Measurements from ENCODE around the gene ACTMAP.
A peak's percentile ranks its signal among the peaks of the same experiment; 100 is the strongest.
"Not testable (repeated sequence)": the region's sequence is repeated elsewhere in the genome, so short reads cannot be mapped to it uniquely, and the experiment has no call there.

The ACTMAP gene

GRCh38 chr19:40750058-40750873, at the start of gene ACTMAP:
TSS of gene ACTMAP (minus strand) at chr19:40750477. CDS start at chr19:40749803, 674 bp downstream.
- peak; percentile 100 for DNase-seq (ENCODE audit: low spot score)

DNA sequence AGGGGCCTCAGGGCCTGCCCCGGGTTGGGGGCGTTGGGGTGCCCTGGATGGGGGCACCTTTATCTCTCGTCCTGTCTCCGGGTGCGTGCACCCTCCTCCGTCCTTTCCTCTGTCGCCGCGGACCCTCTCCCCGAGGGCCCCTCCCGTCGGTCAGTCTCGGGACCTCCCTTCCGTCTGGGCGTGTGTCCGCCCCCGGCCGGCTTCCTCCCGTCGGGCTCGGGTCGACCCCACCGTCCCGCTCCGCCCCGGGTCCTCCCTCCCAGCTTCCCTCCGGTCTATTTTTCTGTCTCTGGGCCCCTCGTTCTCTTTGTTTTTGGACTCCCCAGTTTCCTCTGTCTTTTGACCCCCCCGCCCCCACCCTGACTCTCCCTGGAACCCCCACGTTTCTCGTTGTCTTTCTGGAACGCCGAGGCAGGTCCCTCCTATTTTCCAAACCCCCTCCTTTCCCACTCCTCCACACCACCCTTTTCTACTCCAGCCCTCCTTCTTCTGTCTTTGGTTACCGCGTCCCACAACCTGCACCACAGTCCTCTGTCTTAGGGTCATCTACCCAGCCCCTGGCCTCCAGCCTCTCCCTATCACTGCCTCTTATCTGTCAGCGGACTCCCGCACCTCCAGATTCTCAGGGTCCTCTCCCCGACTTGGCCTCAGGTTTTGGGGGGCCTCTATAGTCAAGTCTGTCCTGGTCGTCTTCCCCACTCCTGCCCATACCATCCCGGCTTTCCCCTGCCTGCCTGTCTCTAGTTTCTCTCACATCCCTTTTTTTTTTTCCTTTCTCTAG, 49.5 kb upstream of the ACTMAP start:
- no peak for DNase-seq (ENCODE audit: low spot score)

GRCh38 chr19:40798683-40799557, 48.6 kb upstream of the ACTMAP start, which contains the start of gene EGLN2:
TSS of gene EGLN2 (plus strand) at chr19:40799191. CDS start at chr19:40800573, 1,382 bp downstream.
- DNase-seq (ENCODE audit: low spot score): peak; percentile 99

- peak; percentile 48 for DNase-seq (ENCODE audit: low spot score)
Observed at GRCh38 chr19:40797963-40798682, 47.8 kb upstream of the ACTMAP start.

DNA sequence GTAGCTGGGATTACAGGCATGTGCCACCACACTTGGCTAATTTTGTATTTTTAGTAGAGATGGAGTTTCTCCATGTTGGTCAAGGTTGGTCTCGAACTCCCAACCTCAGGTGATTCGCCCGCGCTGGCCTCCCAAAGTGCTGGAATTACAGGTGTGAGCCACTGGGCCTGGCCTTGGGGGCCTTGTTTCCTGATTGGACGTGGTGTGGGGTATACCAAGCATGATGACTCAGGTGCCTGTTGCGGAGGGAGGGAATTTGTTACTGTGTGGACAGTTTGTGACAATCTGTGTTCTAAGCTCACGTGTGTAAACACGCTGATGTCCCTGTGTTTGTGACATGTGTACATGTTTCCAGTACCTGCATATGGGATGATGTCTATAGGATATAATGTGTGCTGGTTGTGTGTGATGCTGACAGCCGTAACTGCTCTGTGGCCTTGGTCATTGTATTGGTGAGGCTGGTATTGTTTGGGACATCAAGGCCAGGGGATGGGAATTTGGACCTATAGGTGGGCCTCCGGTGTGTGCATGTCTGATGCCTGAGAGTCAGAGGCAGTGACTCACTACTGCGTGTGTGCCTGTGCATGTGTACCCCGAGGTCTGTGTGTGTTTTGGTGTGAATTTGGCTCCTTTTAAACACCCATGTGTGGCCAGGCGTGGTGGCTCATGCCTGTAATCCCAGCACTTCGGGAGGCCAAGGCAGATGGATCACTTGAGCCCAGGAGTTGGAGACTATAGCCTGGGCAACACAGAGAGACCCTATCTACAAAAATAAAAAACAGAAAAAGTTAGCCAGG, 47.1 kb upstream of the ACTMAP start:
- DNase-seq (ENCODE audit: low spot score): no peak

GRCh38 chr19:40791996-40792395, 41.7 kb upstream of the ACTMAP start:
- no peak for DNase-seq (ENCODE audit: low spot score)

DNA sequence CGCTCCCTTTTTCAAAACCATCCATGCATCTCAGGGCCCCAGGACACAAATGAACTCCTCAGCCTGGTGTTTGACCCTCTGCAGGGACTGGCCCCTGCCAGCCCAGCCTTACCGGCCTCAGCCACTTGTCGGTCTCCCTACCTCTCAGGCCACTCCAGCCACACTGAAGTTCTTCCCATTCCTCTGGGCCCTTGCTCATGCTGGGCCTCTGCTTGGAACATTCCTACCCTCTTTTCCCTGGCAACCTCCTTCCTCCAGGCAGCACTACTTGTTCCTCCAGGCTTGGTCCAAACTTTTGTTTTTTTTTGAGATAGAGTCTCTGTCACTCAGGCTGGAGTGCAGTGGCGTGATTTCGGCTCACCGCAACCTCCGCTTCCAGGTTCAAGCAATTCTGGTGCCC, 41.1 kb upstream of the ACTMAP start:
- DNase-seq (ENCODE audit: low spot score): no peak

GRCh38 chr19:40786060-40787037, 36.1 kb upstream of the ACTMAP start:
- no peak for DNase-seq (ENCODE audit: low spot score)

DNA sequence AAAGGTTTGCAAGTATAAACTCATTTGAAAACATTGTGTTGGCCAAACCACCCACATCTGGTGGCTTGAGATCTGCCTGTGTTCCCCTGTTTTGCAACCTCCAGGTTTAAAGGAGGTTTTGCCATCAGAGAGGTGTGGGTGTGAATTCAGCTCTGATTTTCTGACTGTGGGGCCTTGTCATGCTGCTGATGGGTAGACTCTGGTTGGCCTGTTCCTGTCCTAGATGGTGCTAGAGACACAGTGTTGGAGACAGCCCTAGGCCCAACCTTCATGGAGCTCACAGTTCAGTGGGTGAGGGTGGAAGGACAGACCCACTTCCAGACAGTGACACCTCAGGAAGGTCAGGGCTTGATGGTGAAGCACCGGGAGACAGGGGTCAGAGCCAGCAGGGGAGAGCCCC, 35.2 kb upstream of the ACTMAP start:
- no peak for DNase-seq (ENCODE audit: low spot score)

GRCh38 chr19:40784146-40784545, 33.9 kb upstream of the ACTMAP start:
- not testable (repeated sequence) for DNase-seq (ENCODE audit: low spot score)

DNA sequence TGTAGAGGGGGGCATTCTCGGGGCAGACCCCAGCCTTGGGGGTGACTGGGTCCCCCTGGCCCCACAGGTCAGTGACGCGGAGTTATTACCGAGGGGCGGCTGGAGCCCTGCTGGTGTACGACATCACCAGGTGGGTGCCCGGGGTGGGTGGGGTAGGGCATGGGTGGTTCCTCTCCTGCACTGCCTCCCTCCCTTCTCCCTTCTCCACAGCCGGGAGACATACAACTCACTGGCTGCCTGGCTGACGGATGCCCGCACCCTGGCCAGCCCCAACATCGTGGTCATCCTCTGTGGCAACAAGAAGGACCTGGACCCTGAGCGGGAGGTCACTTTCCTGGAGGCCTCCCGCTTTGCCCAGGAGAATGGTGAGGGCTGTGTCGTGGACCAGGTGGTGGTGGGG, 33.4 kb upstream of the ACTMAP start:
- DNase-seq (ENCODE audit: low spot score): no peak

DNA sequence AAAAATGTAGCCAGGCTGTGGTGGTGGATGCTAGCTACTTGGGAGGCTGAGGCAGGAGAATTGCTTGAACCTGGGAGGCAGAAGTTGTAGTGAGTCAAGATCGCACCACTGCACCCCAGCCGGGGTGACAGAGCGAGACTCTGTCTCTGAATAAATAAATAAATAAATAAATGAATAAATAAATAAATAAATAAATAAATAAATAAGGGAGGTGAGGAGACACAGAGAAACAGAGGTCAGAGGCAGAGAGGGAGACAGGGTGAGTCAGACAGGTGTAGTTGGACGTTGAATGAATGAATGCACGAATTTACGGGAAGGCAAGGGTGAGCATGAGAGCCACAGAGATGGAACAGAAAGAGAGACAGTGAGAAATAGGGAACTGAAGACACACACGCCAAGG, 30.9 kb upstream of the ACTMAP start:
- no peak for DNase-seq (ENCODE audit: low spot score)

- DNase-seq (ENCODE audit: low spot score): no peak
Observed at GRCh38 chr19:40780582-40780981, 30.3 kb upstream of the ACTMAP start.

DNA sequence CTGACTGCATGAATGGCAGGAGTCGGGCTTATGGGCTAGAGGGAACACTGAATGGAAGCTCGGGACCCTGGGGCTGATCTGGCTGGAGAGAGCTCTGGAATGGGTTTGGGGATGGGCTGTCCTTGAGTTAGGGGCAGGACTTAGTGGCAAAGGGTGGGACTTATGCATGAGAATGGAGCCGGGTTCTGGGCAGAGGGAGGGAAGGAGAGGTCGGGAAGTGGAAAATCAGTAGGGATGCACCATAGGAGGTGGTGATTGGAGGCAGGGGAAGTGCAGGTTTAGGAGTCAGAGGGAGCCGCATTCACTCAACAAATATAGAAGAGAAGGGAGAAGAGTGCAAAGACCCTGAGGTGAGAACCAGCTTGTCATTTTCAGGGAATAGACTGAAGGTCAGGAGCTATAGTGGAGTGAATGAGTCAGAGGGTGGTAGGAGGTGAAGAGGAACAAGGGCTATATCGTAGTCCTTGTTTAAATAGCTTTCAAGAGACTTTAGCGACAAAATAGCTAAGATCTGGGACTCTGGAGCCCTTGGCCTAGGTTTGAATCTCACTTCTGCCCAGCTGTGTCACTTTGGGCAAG, 28.5 kb upstream of the ACTMAP start:
- DNase-seq (ENCODE audit: low spot score): no peak

DNA sequence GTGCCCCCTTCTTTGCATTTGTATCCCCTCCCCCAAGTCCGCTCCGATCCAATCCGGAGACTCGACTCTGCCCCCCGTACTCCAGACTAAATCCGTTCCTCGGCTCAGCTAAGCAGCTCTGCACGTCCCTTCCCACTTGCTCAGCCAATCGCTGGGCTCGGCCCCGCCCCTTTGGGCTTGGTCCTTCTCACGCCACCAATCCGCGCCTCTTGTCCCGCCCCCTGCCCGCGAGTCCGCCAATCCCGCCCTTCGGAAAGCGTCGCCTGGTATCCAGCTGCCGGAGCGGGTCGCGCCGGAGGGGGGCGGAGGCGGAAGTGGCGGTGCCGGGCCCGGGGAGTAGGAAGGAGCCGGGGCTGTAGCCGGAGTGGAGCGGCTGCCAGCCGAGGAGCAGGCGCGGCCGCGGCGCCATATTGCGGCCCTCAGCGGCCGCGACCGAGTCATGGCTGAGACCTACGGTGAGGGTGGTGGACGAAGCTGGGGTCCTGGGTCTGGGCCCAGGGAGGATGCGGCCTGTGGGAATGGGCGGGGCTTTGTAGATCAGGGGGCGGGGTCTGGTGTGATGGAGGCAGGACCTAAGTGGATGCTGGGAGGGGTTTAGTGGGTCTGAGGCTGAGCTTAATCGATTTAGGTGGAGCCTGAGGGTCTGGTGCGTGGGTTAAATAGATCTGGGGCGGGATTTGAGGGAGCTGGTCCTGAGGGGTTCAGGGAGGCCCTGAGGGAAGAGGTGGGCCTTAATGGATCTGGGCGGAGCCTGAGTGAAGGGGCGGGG, 27.8 kb upstream of the ACTMAP start, which contains the start of gene RAB4B:
TSS of gene RAB4B (plus strand) at position 311 of the 769 bp plus-strand sequence. CDS start at position 440, 129 bp downstream.
- DNase-seq (ENCODE audit: low spot score): peak; percentile 92

DNA sequence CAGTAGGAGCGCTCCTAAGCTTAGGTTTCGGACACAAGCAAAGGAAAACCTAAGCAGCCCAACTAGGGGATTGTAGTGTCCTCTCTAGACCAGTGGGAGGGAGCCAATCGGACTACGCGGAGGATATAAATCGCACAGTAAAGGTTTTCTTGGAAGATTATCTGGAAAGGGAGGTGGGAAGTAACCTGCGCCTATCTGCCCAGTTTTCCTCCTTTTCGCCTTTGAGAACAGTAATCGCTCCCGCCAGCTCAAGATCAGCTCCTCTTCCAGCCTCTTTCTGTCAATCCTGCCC, 27.3 kb upstream of the ACTMAP start:
- no peak for DNase-seq (ENCODE audit: low spot score)

GRCh38 chr19:40776932-40777644, 26.8 kb upstream of the ACTMAP start:
- peak; percentile 83 for DNase-seq (ENCODE audit: low spot score)

DNA sequence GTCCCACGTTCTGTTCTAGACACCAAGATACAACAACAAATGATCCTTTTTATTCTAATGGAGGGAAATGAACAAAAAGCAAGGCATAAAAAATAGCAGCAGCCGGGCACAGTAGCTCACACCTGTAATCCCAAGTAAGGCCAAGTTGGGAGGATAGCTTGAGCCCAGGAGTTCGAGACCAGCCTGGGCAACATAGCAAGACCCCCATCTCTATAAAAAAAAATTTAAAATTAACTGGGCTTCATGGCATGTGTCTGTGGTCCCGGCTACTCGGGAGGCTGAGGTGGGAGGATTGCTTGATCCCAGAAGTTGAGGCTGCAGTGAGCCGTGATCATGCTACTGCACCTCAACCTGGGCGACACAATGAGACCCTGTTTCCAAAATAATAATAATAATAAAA, 26.1 kb upstream of the ACTMAP start:
- DNase-seq (ENCODE audit: low spot score): no peak

Data from COLO829 (cell line).